ENCODE measurements around the gene LTBP3. TPM values are rescaled to one million over a fixed set of nuclear protein-coding genes. Genes with fewer than 3 reads are reported as not detected.

The LTBP3 gene
- total and polyA plus RNA-seq, 2 donors, result 58.5 to 145 TPM

- Histone ChIP-seq H3K4me1 (ENCODE audit: insufficient read depth) (peaks cover 1% of the 10 kb centered on the region), H3K36me3 (ENCODE audit: insufficient read depth) (no peaks in the 10 kb centered on the region), H3K27ac (ENCODE audit: low read depth) (peak overlapping the region; percentile 100), H3K4me3 (ENCODE audit: low read depth, low read length) (peak overlapping the region; percentile 48)
- under 1% methylated on average over 61 of the region's 61 CpGs for WGBS
- peak; percentile 93 for DNase-seq (ENCODE audit: extremely low spot score)
Observed at GRCh38 chr11:65497141-65498041, 60.8 kb downstream of the LTBP3 start.

GRCh38 chr11:65496304-65497140, 61.6 kb downstream of the LTBP3 start:
- H3K4me1 ChIP-seq (ENCODE audit: insufficient read depth), result peaks cover 1% of the 10 kb centered on the region
- 13% methylated on average over 15 of the region's 15 CpGs for WGBS

DNA sequence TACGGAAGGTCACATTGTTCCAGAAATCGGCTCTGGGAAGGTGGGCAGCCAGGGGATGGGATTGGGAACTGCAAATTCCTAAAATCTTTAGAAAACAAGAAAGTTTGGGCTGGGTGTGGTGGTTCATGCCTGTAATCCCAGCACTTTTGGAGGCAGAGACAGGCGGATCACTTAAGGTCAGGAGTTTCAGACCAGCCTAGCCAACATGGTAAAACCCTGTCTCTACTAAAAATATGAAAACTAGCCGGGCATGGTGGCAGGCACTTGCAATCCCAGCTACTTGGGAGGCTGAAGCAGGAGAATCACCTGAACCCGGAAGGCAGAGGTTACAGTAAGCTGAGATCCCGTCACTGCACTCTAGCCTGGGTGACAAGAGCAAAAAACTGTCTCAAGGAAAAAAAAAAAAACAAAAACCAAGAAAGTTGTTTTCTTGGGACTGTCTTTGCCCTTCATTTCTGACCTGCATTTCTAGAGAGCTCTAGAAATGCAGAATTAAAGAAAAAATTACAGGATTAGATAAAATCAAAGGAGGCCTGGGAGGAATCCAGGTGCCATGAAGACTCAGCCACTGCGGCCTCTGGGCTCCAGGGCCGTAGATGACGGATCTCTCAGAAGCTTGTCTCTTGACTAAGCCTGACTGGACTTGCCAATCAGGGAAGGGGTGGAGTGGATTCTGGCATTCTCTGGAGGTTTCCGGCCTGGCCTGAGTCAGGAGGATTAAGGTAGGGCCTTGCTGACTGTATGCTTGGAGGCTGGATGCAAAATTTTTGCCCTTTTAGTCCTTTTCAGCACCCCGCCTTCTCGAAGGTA, 64.6 kb downstream of the LTBP3 start:
- WGBS, result 42% methylated on average over 12 of the region's 12 CpGs
- Histone ChIP-seq H3K27ac (ENCODE audit: low read depth) (peak overlapping the region; percentile 91), H3K4me3 (ENCODE audit: low read depth, low read length) (no peak overlapping the region), H3K4me1 (ENCODE audit: insufficient read depth) (peaks cover 1% of the 10 kb centered on the region), H3K36me3 (ENCODE audit: insufficient read depth) (no peaks in the 10 kb centered on the region)
- no peak for DNase-seq (ENCODE audit: extremely low spot score)

More at GRCh38 chr11:65496304-65497140, 61.6 kb downstream of the LTBP3 start:
- Histone ChIP-seq H3K4me3 (ENCODE audit: low read depth, low read length) (peak overlapping the region; percentile 26), H3K27ac (ENCODE audit: low read depth) (peak overlapping the region; percentile 93), H3K36me3 (ENCODE audit: insufficient read depth) (no peaks in the 10 kb centered on the region)
- no peak for DNase-seq (ENCODE audit: extremely low spot score)

- H3K4me1 ChIP-seq (ENCODE audit: insufficient read depth), result peaks cover 1% of the 10 kb centered on the region
- no peaks in the 10 kb centered on the region for H3K36me3 ChIP-seq (ENCODE audit: insufficient read depth)
- no peak for DNase-seq (ENCODE audit: extremely low spot score)
- peak overlapping the region; percentile 91 for H3K27ac ChIP-seq (ENCODE audit: low read depth)
- 20% methylated on average over 6 of the region's 6 CpGs for WGBS
- H3K4me3 ChIP-seq (ENCODE audit: low read depth, low read length), result no peak overlapping the region
Observed at GRCh38 chr11:65492637-65493366, 65.4 kb downstream of the LTBP3 start.

GRCh38 chr11:65492387-65492636, 65.8 kb downstream of the LTBP3 start:
- Histone ChIP-seq H3K4me3 (ENCODE audit: low read depth, low read length) (no peak overlapping the region), H3K27ac (ENCODE audit: low read depth) (peak overlapping the region; percentile 91), H3K36me3 (ENCODE audit: insufficient read depth) (no peaks in the 10 kb centered on the region), H3K4me1 (ENCODE audit: insufficient read depth) (peaks cover 1% of the 10 kb centered on the region)
- no peak for DNase-seq (ENCODE audit: extremely low spot score)
- 34% methylated on average over 4 of the region's 4 CpGs for WGBS

DNA sequence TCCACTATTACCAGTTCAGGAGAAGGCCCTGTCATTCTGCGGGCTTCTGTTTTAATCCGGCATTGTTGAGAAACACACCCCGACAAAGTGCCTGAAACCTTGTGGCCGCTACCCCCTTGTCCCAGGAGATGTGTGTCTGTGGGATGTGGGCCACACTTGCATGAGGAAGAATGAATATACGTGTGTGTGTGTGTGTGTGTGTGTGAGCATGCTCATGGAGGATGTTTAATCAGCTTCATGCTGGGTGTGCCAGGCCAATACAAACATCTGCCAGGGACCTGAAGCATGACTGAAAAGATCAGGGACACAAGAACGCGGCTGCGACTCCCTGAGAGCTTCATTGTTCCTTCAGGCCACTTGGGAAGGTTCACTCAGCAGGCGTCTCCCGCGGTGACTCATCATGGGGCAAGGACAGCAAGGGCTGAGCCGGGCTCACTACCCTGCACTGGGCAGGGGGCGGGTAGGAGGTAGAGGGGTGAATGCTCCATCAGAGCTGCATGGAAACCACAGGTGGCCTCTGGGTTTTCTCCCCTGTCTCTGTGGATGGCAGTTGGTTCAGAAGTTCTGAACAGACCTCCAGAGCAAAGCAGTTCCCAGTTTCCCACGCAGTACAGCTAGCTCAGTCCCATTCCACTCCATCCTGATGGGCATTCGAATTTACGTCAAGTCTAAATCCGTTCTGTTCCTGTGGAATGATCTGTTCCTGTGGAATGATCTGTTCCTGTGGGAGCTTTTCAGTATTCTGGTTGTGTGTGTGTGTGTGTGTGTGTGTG, 66.4 kb downstream of the LTBP3 start:
- Histone ChIP-seq H3K27ac (ENCODE audit: low read depth) (peak overlapping the region; percentile 91), H3K36me3 (ENCODE audit: insufficient read depth) (no peaks in the 10 kb centered on the region), H3K4me1 (ENCODE audit: insufficient read depth) (peaks cover under 1% of the 10 kb centered on the region), H3K4me3 (ENCODE audit: low read depth, low read length) (no peak overlapping the region)
- DNase-seq (ENCODE audit: extremely low spot score), result no peak
- WGBS, result 28% methylated on average over 17 of the region's 17 CpGs

GRCh38 chr11:65491163-65491465, 67.0 kb downstream of the LTBP3 start:
- no peak for DNase-seq (ENCODE audit: extremely low spot score)
- no peaks in the 10 kb centered on the region for H3K4me1 ChIP-seq (ENCODE audit: insufficient read depth)
- no peak overlapping the region for H3K4me3 ChIP-seq (ENCODE audit: low read depth, low read length)
- H3K27ac ChIP-seq (ENCODE audit: low read depth), result peak overlapping the region; percentile 73
- 67% methylated on average over 3 of the region's 3 CpGs for WGBS
- H3K36me3 ChIP-seq (ENCODE audit: insufficient read depth), result no peaks in the 10 kb centered on the region

- no peak for DNase-seq (ENCODE audit: extremely low spot score)
- Histone ChIP-seq H3K27ac (ENCODE audit: low read depth) (peak overlapping the region; percentile 60), H3K4me1 (ENCODE audit: insufficient read depth) (no peaks in the 10 kb centered on the region), H3K4me3 (ENCODE audit: low read depth, low read length) (no peak overlapping the region), H3K36me3 (ENCODE audit: insufficient read depth) (no peaks in the 10 kb centered on the region)
- 22% methylated on average over 8 of the region's 8 CpGs for WGBS
Observed at GRCh38 chr11:65489706-65490320, 68.3 kb downstream of the LTBP3 start.

DNA sequence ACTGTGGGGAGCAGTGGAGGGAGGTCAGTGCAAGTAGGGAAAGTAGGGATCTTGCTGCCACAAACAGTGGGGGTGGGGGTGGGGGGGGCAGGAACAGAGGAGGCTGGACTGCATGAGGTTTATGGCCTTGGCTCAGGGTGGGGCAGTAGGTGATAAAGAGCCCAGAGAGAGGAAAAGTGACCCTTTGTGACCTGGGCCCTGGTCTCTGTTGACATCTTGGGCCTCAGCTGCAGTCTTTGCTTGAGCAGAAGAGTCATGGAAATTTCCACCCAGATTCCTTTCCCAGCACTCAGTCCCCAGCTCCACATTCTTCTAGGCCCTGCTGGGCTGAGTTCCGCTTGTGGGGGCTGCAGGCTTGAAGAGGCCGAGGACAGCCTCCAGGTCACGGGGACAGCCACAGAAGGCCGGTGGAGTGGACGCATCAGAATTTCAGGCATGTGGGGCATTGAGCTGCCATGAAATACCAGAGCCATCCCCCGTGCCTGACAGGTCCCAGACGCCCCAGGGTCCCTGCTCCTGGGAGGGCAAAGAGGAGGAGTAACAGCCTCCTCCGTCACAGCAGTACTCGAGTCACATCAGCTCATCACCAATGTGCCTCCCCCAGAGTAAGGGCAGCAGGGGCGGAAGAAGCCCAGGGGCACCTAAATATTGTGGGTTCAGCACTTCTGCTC, 69.0 kb downstream of the LTBP3 start:
- WGBS, result 22% methylated on average over 10 of the region's 10 CpGs
- H3K36me3 ChIP-seq (ENCODE audit: insufficient read depth), result no peaks in the 10 kb centered on the region
- no peak overlapping the region for H3K4me3 ChIP-seq (ENCODE audit: low read depth, low read length)
- DNase-seq (ENCODE audit: extremely low spot score), result no peak
- H3K4me1 ChIP-seq (ENCODE audit: insufficient read depth), result no peaks in the 10 kb centered on the region
- peak overlapping the region; percentile 60 for H3K27ac ChIP-seq (ENCODE audit: low read depth)

All from urinary bladder (tissue), 4 donors.